Measurements from ENCODE around the gene GALNTL6. TPM values are rescaled to one million over a fixed set of nuclear protein-coding genes. Genes with fewer than 3 reads are reported as not detected.

GALNTL6 gene
- total and polyA plus RNA-seq, 2 donors (not counting 3 experiments of a cell fraction or from before 2014, with no cell fraction given), result not detected

DNA sequence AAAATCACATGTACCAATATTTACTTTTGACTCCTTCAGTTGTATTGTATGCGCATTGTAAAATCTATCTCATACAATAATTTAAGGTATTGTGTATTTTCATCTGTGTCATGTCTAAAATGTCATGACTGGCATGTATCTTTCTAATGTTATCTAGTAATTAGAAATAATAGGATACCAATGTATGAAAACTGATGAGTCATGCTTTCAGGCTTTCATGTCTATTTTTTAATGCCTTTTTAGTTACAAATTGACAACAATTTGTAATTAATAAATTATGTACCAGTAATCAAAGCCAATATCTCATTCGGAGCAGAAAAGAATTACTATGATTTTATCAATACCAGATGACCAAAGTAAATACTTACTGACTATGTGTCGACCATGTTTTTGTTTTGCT lies 107.7 kb downstream of the GALNTL6 start:
- POLR2A ChIA-PET, result no interaction called here
- dilution Hi-C loops (cut with MboI; ENCODE audit: extremely low pct_ligation_motif_present, low sequenced_read_pairs), result no loop called here
- no peak overlapping the region for H3K27ac ChIP-seq (ENCODE audit: insufficient read depth, low read depth, low read length)
- no peaks in the 10 kb centered on the region for H4K20me1 ChIP-seq (replicated peaks; ENCODE audit: control insufficient read depth, extremely low read depth, insufficient read depth, low read length)
- no peaks in the 10 kb centered on the region for H3K79me2 ChIP-seq (ENCODE audit: control insufficient read depth, insufficient read depth, low read length)
- BruUV-seq (replicated peaks), result no TSS peak
- no peak overlapping the region for H3K4me3 ChIP-seq (replicated peaks in 1 of 3; ENCODE audit: insufficient read depth in 1 of 3, low read depth in 1 of 3, low read length in 3 of 3)
- H3K4me2 ChIP-seq (ENCODE audit: insufficient read depth, low read length), result no peak overlapping the region
- no peak for DNase-seq (ENCODE audit: low read depth, low spot score)
- TF ChIP-seq FOS (IDR thresholded peaks at IDR 0.05; ENCODE audit: borderline replicate concordance, insufficient read depth, low read length) (no peak), MYC (IDR thresholded peaks at IDR 0.05; ENCODE audit: low read depth, low read length) (no peak), EZH2 (IDR thresholded peaks at IDR 0.05; ENCODE audit: borderline replicate concordance, low read depth, low read length, severe bottlenecking) (no peak)
- CTCF ChIA-PET, result no interaction called here
- H3K9me1 ChIP-seq (replicated peaks; ENCODE audit: control insufficient read depth, extremely low read depth, insufficient read depth, low read length), result no peaks in the 10 kb centered on the region
- intact Hi-C loops (cut with micrococcal nuclease), result no loop called here
- no peaks in the 10 kb centered on the region for H3K27me3 ChIP-seq (ENCODE audit: control insufficient read depth in 2 of 2, insufficient read depth in 2 of 2, low read length in 2 of 2)
- no peaks in the 10 kb centered on the region for H3K36me3 ChIP-seq (ENCODE audit: control insufficient read depth in 2 of 2, extremely low read depth in 1 of 2, insufficient read depth in 2 of 2, low read length in 2 of 2)
- no peaks in the 10 kb centered on the region for H3K9me3 ChIP-seq (replicated peaks; ENCODE audit: control insufficient read depth, insufficient read depth, low read length)
- FAIRE-seq, result no peak
- no peak overlapping the region for H3K9ac ChIP-seq (replicated peaks; ENCODE audit: extremely low read depth, insufficient read depth, low read length)
- H2AFZ ChIP-seq (ENCODE audit: low read depth, low read length), result no peak overlapping the region
- no peaks in the 10 kb centered on the region for H3K4me1 ChIP-seq (ENCODE audit: control insufficient read depth, extremely low read depth, insufficient read depth, low read length)

DNA sequence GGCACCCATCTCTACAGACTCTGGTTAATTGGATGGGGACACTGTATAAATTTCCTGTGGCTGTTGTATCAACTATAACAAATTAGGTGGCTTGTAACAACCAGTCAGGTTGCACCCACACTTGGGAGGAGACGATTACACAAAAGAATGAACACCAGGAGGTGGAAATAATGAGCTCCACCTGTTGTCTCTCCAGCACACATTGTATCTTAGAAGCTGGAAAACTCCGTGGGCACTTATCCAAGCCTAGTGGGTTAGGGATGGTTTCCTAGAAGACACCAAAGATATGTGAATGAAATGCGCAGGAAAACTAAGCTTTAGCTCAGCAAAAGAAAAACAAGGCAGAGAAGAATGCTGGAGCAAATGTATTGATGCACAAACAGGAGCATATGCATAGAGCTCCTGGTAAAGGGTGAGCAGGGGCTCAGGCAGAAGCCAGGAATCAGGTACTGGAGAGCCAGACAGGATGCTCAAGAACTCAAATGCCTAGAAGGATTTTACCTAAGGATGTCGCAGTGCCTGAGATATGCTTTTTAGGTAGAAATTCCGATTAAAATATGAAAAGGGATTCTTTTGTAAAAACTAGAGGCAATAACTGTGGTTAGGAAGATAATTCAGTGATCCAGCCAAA lies 111.7 kb downstream of the GALNTL6 start:
- Histone ChIP-seq H2AFZ (ENCODE audit: low read depth, low read length) (no peak overlapping the region), H3K27ac (ENCODE audit: insufficient read depth, low read depth, low read length) (no peak overlapping the region), H3K4me3 (replicated peaks in 1 of 3; ENCODE audit: insufficient read depth in 1 of 3, low read depth in 1 of 3, low read length in 3 of 3) (no peak overlapping the region), H4K20me1 (replicated peaks; ENCODE audit: control insufficient read depth, extremely low read depth, insufficient read depth, low read length) (no peaks in the 10 kb centered on the region), H3K9me3 (replicated peaks; ENCODE audit: control insufficient read depth, insufficient read depth, low read length) (no peaks in the 10 kb centered on the region), H3K36me3 (ENCODE audit: control insufficient read depth in 2 of 2, extremely low read depth in 1 of 2, insufficient read depth in 2 of 2, low read length in 2 of 2) (no peaks in the 10 kb centered on the region), H3K9ac (replicated peaks; ENCODE audit: extremely low read depth, insufficient read depth, low read length) (no peak overlapping the region), H3K4me1 (ENCODE audit: control insufficient read depth, extremely low read depth, insufficient read depth, low read length) (no peaks in the 10 kb centered on the region), H3K79me2 (ENCODE audit: control insufficient read depth, insufficient read depth, low read length) (no peaks in the 10 kb centered on the region), H3K4me2 (ENCODE audit: insufficient read depth, low read length) (no peak overlapping the region), H3K9me1 (replicated peaks; ENCODE audit: control insufficient read depth, extremely low read depth, insufficient read depth, low read length) (no peaks in the 10 kb centered on the region), H3K27me3 (ENCODE audit: control insufficient read depth in 2 of 2, insufficient read depth in 2 of 2, low read length in 2 of 2) (no peaks in the 10 kb centered on the region)
- intact Hi-C loops (cut with micrococcal nuclease), result no loop called here
- FAIRE-seq (no peak), DNase-seq (ENCODE audit: low read depth, low spot score) (no peak)
- dilution Hi-C loops (cut with MboI; ENCODE audit: extremely low pct_ligation_motif_present, low sequenced_read_pairs), result no loop called here
- POLR2A ChIA-PET, result no interaction called here
- CTCF ChIA-PET, result no interaction called here
- TF ChIP-seq, protein P1, sequence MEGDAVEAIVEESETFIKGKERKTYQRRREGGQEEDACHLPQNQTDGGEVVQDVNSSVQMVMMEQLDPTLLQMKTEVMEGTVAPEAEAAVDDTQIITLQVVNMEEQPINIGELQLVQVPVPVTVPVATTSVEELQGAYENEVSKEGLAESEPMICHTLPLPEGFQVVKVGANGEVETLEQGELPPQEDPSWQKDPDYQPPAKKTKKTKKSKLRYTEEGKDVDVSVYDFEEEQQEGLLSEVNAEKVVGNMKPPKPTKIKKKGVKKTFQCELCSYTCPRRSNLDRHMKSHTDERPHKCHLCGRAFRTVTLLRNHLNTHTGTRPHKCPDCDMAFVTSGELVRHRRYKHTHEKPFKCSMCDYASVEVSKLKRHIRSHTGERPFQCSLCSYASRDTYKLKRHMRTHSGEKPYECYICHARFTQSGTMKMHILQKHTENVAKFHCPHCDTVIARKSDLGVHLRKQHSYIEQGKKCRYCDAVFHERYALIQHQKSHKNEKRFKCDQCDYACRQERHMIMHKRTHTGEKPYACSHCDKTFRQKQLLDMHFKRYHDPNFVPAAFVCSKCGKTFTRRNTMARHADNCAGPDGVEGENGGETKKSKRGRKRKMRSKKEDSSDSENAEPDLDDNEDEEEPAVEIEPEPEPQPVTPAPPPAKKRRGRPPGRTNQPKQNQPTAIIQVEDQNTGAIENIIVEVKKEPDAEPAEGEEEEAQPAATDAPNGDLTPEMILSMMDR (IDR thresholded peaks at IDR 0.05; ENCODE audit: extremely low read depth in 1 of 2, insufficient read depth in 1 of 2, low read depth in 1 of 2, low read length in 2 of 2), result no peak
- TF ChIP-seq FOS (IDR thresholded peaks at IDR 0.05; ENCODE audit: borderline replicate concordance, insufficient read depth, low read length) (no peak), JUN (IDR thresholded peaks at IDR 0.05; ENCODE audit: borderline replicate concordance, insufficient read depth, insufficient read length, low read depth) (no peak), POLR2A (IDR thresholded peaks at IDR 0.05; ENCODE audit: low read depth, low read length) (no peak), EZH2 (IDR thresholded peaks at IDR 0.05; ENCODE audit: borderline replicate concordance, low read depth, low read length, severe bottlenecking) (no peak), GATA2 (IDR thresholded peaks at IDR 0.05; ENCODE audit: insufficient read depth, insufficient read length, low read depth, low read length) (no peak), MYC (IDR thresholded peaks at IDR 0.05; ENCODE audit: low read depth, low read length) (no peak), POLR2AphosphoS5 (IDR thresholded peaks at IDR 0.05; ENCODE audit: insufficient read depth, low read depth, low read length) (no peak)
- TF ChIP-seq, protein P2, sequence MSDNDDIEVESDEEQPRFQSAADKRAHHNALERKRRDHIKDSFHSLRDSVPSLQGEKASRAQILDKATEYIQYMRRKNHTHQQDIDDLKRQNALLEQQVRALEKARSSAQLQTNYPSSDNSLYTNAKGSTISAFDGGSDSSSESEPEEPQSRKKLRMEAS (IDR thresholded peaks at IDR 0.05; ENCODE audit: insufficient read depth, insufficient read length), result no peak
- no TSS peak for BruUV-seq (replicated peaks)

Data from endothelial cell of umbilical vein (primary cell).